SJSA1 (cell line): Measurements from ENCODE around the gene MOCOS. TPM values are rescaled to one million over a fixed set of nuclear protein-coding genes. Genes with fewer than 3 reads are reported as not detected.

ENCODE experiments used
- DNase-seq, 2 experiments: peaks; one replicate each; pipeline ENCODE4 v3.0.0-alpha.2; 2015 to 2020; ENCODE audit warnings: low spot score in 2 of 2, low read depth in 1 of 2
- H3K27ac ChIP-seq: fragments of 250-450 bp; sonication (Bioruptor Pico); 2 replicates; pipeline ENCODE4 v1.5.1; 2020; ENCODE audit warnings: mild to moderate bottlenecking, moderate library complexity
- H3K27me3 ChIP-seq: fragments of 250-450 bp; sonication (Bioruptor Pico); replicated peaks from 2 replicates; pipeline ENCODE4 v1.5.1; 2020; ENCODE audit warnings: mild to moderate bottlenecking, moderate library complexity
- H3K36me3 ChIP-seq: fragments of 250-450 bp; sonication (Bioruptor Pico); 2 replicates; pipeline ENCODE4 v1.5.1; 2020; ENCODE audit warnings: mild to moderate bottlenecking
- H3K4me1 ChIP-seq: fragments of 250-450 bp; sonication (Bioruptor Pico); replicated peaks from 2 replicates; pipeline ENCODE4 v1.6.1; 2021; ENCODE audit warnings: mild to moderate bottlenecking
- H3K4me3 ChIP-seq: fragments of 250-450 bp; sonication (Bioruptor Pico); 2 replicates; pipeline ENCODE4 v1.5.1; 2020; ENCODE audit warnings: mild to moderate bottlenecking
- H3K9me3 ChIP-seq: fragments of 250-450 bp; sonication (Bioruptor Pico); replicated peaks from 2 replicates; pipeline ENCODE4 v1.5.1; 2020; ENCODE audit warnings: mild to moderate bottlenecking
- total RNA-seq: library from RNA; depleted of rRNA; stranded (reverse); fragments of >200 nt; shearing (Covaris generic); gene quantifications from 2 replicates; pipeline ENCODE4 v1.2.3, GENCODE V29; 2014

MOCOS gene
- total RNA-seq, 1 experiment from 2014 or later, result 0.34 TPM

- Histone ChIP-seq H3K27me3 (no peaks in the 10 kb centered on the region), H3K4me1 (no peaks in the 10 kb centered on the region), H3K27ac (no peak overlapping the region), H3K9me3 (no peaks in the 10 kb centered on the region), H3K4me3 (no peak overlapping the region), H3K36me3 (no peaks in the 10 kb centered on the region)
- no peak for DNase-seq
Observed at GRCh38 chr18:36247036-36247435, 59.7 kb downstream of the MOCOS start.

GRCh38 chr18:36249392-36249791, 62.1 kb downstream of the MOCOS start:
- no peaks in the 10 kb centered on the region for H3K9me3 ChIP-seq
- H3K4me1 ChIP-seq, result no peaks in the 10 kb centered on the region
- no peak overlapping the region for H3K27ac ChIP-seq
- no peaks in the 10 kb centered on the region for H3K27me3 ChIP-seq
- H3K4me3 ChIP-seq, result no peak overlapping the region
- no peak for DNase-seq
- H3K36me3 ChIP-seq, result no peaks in the 10 kb centered on the region

- H3K27ac ChIP-seq, result no peak overlapping the region
- no peaks in the 10 kb centered on the region for H3K27me3 ChIP-seq
- H3K4me3 ChIP-seq, result no peak overlapping the region
- no peaks in the 10 kb centered on the region for H3K36me3 ChIP-seq
- H3K4me1 ChIP-seq, result no peaks in the 10 kb centered on the region
- no peaks in the 10 kb centered on the region for H3K9me3 ChIP-seq
- no peak for DNase-seq
Observed at GRCh38 chr18:36250827-36251226, 63.5 kb downstream of the MOCOS start.

- no peak for DNase-seq
- no peaks in the 10 kb centered on the region for H3K27me3 ChIP-seq
- no peak overlapping the region for H3K27ac ChIP-seq
- H3K9me3 ChIP-seq, result no peaks in the 10 kb centered on the region
- H3K4me1 ChIP-seq, result no peaks in the 10 kb centered on the region
- no peak overlapping the region for H3K4me3 ChIP-seq
- H3K36me3 ChIP-seq, result no peaks in the 10 kb centered on the region
Observed at GRCh38 chr18:36255072-36255698, 67.9 kb downstream of the MOCOS start.

GRCh38 chr18:36256094-36256493, 68.8 kb downstream of the MOCOS start:
- Histone ChIP-seq H3K27ac (no peak overlapping the region), H3K27me3 (no peaks in the 10 kb centered on the region), H3K4me3 (no peak overlapping the region), H3K36me3 (no peaks in the 10 kb centered on the region), H3K4me1 (no peaks in the 10 kb centered on the region), H3K9me3 (no peaks in the 10 kb centered on the region)
- DNase-seq, result no peak

- H3K27ac ChIP-seq, result no peak overlapping the region
- no peak for DNase-seq
Observed at GRCh38 chr18:36262971-36263370, 75.7 kb downstream of the MOCOS start.

GRCh38 chr18:36264283-36264682, 77.0 kb downstream of the MOCOS start:
- Histone ChIP-seq H3K4me3 (no peak overlapping the region), H3K36me3 (no peaks in the 10 kb centered on the region), H3K4me1 (no peaks in the 10 kb centered on the region), H3K9me3 (no peaks in the 10 kb centered on the region), H3K27ac (no peak overlapping the region), H3K27me3 (no peaks in the 10 kb centered on the region)
- DNase-seq, result no peak

More at GRCh38 chr18:36262971-36263370, 75.7 kb downstream of the MOCOS start:
- no peaks in the 10 kb centered on the region for H3K36me3 ChIP-seq
- no peaks in the 10 kb centered on the region for H3K9me3 ChIP-seq
- no peaks in the 10 kb centered on the region for H3K27me3 ChIP-seq
- H3K4me3 ChIP-seq, result no peak overlapping the region
- H3K4me1 ChIP-seq, result no peaks in the 10 kb centered on the region

- DNase-seq, result no peak
- Histone ChIP-seq H3K4me1 (no peaks in the 10 kb centered on the region), H3K27me3 (no peaks in the 10 kb centered on the region), H3K27ac (no peak overlapping the region), H3K4me3 (no peak overlapping the region), H3K36me3 (no peaks in the 10 kb centered on the region), H3K9me3 (no peaks in the 10 kb centered on the region)
Observed at GRCh38 chr18:36265015-36265414, 77.7 kb downstream of the MOCOS start.

- DNase-seq, result no peak
- H3K4me3 ChIP-seq, result no peak overlapping the region
- H3K36me3 ChIP-seq, result no peaks in the 10 kb centered on the region
- no peaks in the 10 kb centered on the region for H3K4me1 ChIP-seq
- H3K9me3 ChIP-seq, result no peaks in the 10 kb centered on the region
- no peaks in the 10 kb centered on the region for H3K27me3 ChIP-seq
- no peak overlapping the region for H3K27ac ChIP-seq
Observed at GRCh38 chr18:36269157-36269556, 81.9 kb downstream of the MOCOS start.

GRCh38 chr18:36271153-36271552, 83.9 kb downstream of the MOCOS start:
- Histone ChIP-seq H3K4me3 (no peak overlapping the region), H3K9me3 (no peaks in the 10 kb centered on the region), H3K4me1 (no peaks in the 10 kb centered on the region), H3K27ac (no peak overlapping the region), H3K36me3 (no peaks in the 10 kb centered on the region), H3K27me3 (no peaks in the 10 kb centered on the region)
- no peak for DNase-seq

- H3K27me3 ChIP-seq, result 0 out of 2 replicates have a peak, but pooled peaks cover 6% of the 10 kb centered on the region
- no peaks in the 10 kb centered on the region for H3K4me1 ChIP-seq
- H3K9me3 ChIP-seq, result no peaks in the 10 kb centered on the region
- no peak overlapping the region for H3K4me3 ChIP-seq
- no peaks in the 10 kb centered on the region for H3K36me3 ChIP-seq
- no peak for DNase-seq
- H3K27ac ChIP-seq, result no peak overlapping the region
Observed at GRCh38 chr18:36273347-36273746, 86.0 kb downstream of the MOCOS start.

GRCh38 chr18:36274083-36274715, 86.9 kb downstream of the MOCOS start:
- Histone ChIP-seq H3K4me1 (no peaks in the 10 kb centered on the region), H3K9me3 (no peaks in the 10 kb centered on the region), H3K27me3 (0 out of 2 replicates have a peak, but pooled peaks cover 6% of the 10 kb centered on the region), H3K27ac (no peak overlapping the region), H3K36me3 (no peaks in the 10 kb centered on the region), H3K4me3 (no peak overlapping the region)
- no peak for DNase-seq

- DNase-seq, result no peak
- no peaks in the 10 kb centered on the region for H3K9me3 ChIP-seq
- H3K4me3 ChIP-seq, result no peak overlapping the region
- H3K36me3 ChIP-seq, result no peaks in the 10 kb centered on the region
- no peak overlapping the region for H3K27ac ChIP-seq
- H3K4me1 ChIP-seq, result no peaks in the 10 kb centered on the region
- H3K27me3 ChIP-seq, result 0 out of 2 replicates have a peak, but pooled peaks cover 6% of the 10 kb centered on the region
Observed at GRCh38 chr18:36275561-36275960, 88.3 kb downstream of the MOCOS start.

- Histone ChIP-seq H3K27ac (no peak overlapping the region), H3K4me3 (no peak overlapping the region), H3K4me1 (no peaks in the 10 kb centered on the region), H3K9me3 (no peaks in the 10 kb centered on the region), H3K27me3 (0 out of 2 replicates have a peak, but pooled peaks cover 6% of the 10 kb centered on the region), H3K36me3 (no peaks in the 10 kb centered on the region)
- DNase-seq, result no peak
Observed at GRCh38 chr18:36279001-36279400, 91.7 kb downstream of the MOCOS start.
